Pancreas (tissue), 10 donors: Measurements from ENCODE around the gene FHOD1. TPM values are rescaled to one million over a fixed set of nuclear protein-coding genes. Genes with fewer than 3 reads are reported as not detected.

Source experiments
- ATAC-seq, 4 donors: fragments of 200-7000 bp; cut with Tn5 transposase; one replicate each; pipeline versions ENCODE4 v1.8.0 to v1.9.1; 2020; ENCODE audit warnings: mild to moderate bottlenecking in 4 of 4, moderate library complexity in 4 of 4
- DNase-seq, 6 donors: peaks; one replicate each; pipeline ENCODE4 v3.0.0-alpha.2; 2020
- FAIRE-seq: peaks from 2 replicates; lab custom pipeline; 2012; peaks lifted over from hg19 to GRCh38; lab: Jason Lieb, UNC
- H3K27ac ChIP-seq, 4 donors: fragments of 200-600 bp; sonication (generic); 1 replicate in 3 of 4; 2 replicates in 1 of 4; pipeline versions ENCODE4 v1.5.0 to v1.8.0; 2020
- H3K27me3 ChIP-seq, 4 donors: fragments of 200-600 bp; one replicate each; pipeline ENCODE4 v1.8.0; 2021
- H3K36me3 ChIP-seq, 3 donors: fragments of 200-600 bp; sonication (generic) in 1 of 3; one replicate each; pipeline versions ENCODE4 v1.5.0 to v1.8.0; 2020 to 2021
- H3K4me1 ChIP-seq, 3 donors: fragments of 200-600 bp; one replicate each; pipeline ENCODE4 v1.8.0; 2021
- H3K4me3 ChIP-seq, 4 donors: fragments of 200-600 bp; sonication (generic) in 2 of 4; one replicate each; pipeline versions ENCODE4 v1.5.0 to v1.8.0; 2020 to 2021
- H3K9me3 ChIP-seq, 4 donors: fragments of 200-600 bp; one replicate each; pipeline ENCODE4 v1.8.0; 2021
- CTCF ChIP-seq, 4 donors: fragments of 200-600 bp; sonication (generic) in 3 of 4; IDR thresholded peaks; one replicate each; pipeline versions ENCODE4 v1.5.0 to v1.8.0; 2021; ENCODE audit warnings: antibody characterized with exemption in 4 of 4
- WGBS, 2 donors: extraction: QIAGEN DNeasy Blood & Tissue Kit; methylation state at CpG; one replicate each; pipeline ENCODE4 v1.1.7; 2013; 5-methylcytosine and 5-hydroxymethylcytosine counted together
- intact Hi-C, 3 donors: fragments of 100-400 bp; cut with DNase I; formaldehyde crosslinking; loops; one replicate each; pipeline versions ENCODE4 v1.11.1 to v1.14.2; 2022
- polyA plus RNA-seq, 2 donors: library from polyadenylated mRNA; stranded (reverse); fragments of 200-250 nt; gene quantifications; one replicate each; pipeline ENCODE4 v1.2.3, GENCODE V29; 2013
- total RNA-seq, 6 donors: library from RNA; stranded (reverse); fragmentation: NEBNext Ultra II Directional in 4 of 6; extraction: Animal tissue kit (Norgen Biotek cat#: 25700) in 4 of 6; gene quantifications; one replicate each; pipeline versions ENCODE4 v1.2.1 to v1.2.4, GENCODE V29; 2021 to 2023
- donor health status: healthy with polysubstance abuse.
- donor health status: DM: no; HTN: no; CAD: no; lungs with moderate emphysema.
- donor health status: DM: no; HTN: no; CAD: no.
- donor health status: control.
- donor health status: control.
- donor health status: Bipolar disorder and iron deficiency.
- donor health status: DM: yes; HTN: yes; CAD: no.
- donor health status: DM: no; HTN: no; CAD: no.
- donor health status: DM: no; HTN: no; CAD: no.
- donor health status: DM: yes; HTN: yes; CAD: no.

Gene FHOD1
- total and polyA plus RNA-seq, 8 donors, result 7.8 to 41.2 (median 11.3) TPM

- ATAC-seq (peak; percentile 30 to 51 (median 43)), DNase-seq (peak in 2 of 6 donors; percentile 63 to 75), FAIRE-seq (no peak)
- peak overlapping the region; percentile 60 to 77 (median 66) for H3K4me3 ChIP-seq
- no peaks in the 10 kb centered on the region for H3K27me3 ChIP-seq
- H3K9me3 ChIP-seq, result no peaks in the 10 kb centered on the region
- intact Hi-C loops, result no loop called here
- WGBS, 2 donors, result 9 to 12% methylated on average over 22 of the region's 22 CpGs
- peak overlapping the region in 1 of 4 donors; percentile 72 for H3K27ac ChIP-seq
- no peaks in the 10 kb centered on the region for H3K4me1 ChIP-seq
- peaks cover 0 to 50% (median 18%) of the 10 kb centered on the region in 3 donors for H3K36me3 ChIP-seq
- TF ChIP-seq CTCF (IDR thresholded peaks at IDR 0.05), result no peak
Observed at GRCh38 chr16:67199808-67200198, 47.5 kb downstream of the FHOD1 start.

GRCh38 chr16:67199011-67199807 is 48.1 kb downstream of the FHOD1 start, which contains the start of gene ELMO3:
Gene ELMO3 (plus strand): TSS chr16:67199131. CDS start chr16:67199327, 196 bp downstream.
- Histone ChIP-seq H3K27me3 (no peaks in the 10 kb centered on the region), H3K9me3 (no peaks in the 10 kb centered on the region), H3K36me3 (peaks cover 0 to 53% (median 19%) of the 10 kb centered on the region in 3 donors), H3K4me1 (no peaks in the 10 kb centered on the region), H3K27ac (peak within 1 kb of the TSS; percentile 72 to 79 (median 74)), H3K4me3 (peak within 1 kb of the TSS; percentile 60 to 77 (median 66))
- DNase-seq (peak; percentile 72 to 91 (median 82)), FAIRE-seq (no peak), ATAC-seq (peak; percentile 87 to 92 (median 89))
- WGBS, 2 donors, result 11 to 13% methylated on average over 57 to 61 of the region's 61 CpGs
- peak; percentile 40 to 59 (median 52) for TF ChIP-seq CTCF (IDR thresholded peaks at IDR 0.05)
- intact Hi-C loops, result no loop called here

- Histone ChIP-seq H3K27me3 (no peaks in the 10 kb centered on the region), H3K9me3 (no peaks in the 10 kb centered on the region), H3K4me1 (peaks cover 3 to 6% (median 3%) of the 10 kb centered on the region in 3 donors), H3K36me3 (peaks cover 0 to 46% (median 19%) of the 10 kb centered on the region in 3 donors), H3K27ac (peak overlapping the region in 3 of 4 donors; percentile 72 to 77 (median 72)), H3K4me3 (peak overlapping the region in 1 of 4 donors; percentile 69)
- peak; percentile 16 to 48 (median 28) for TF ChIP-seq CTCF (IDR thresholded peaks at IDR 0.05)
- 40 to 44% methylated on average over 11 to 12 of the region's 12 CpGs for WGBS, 2 donors
- FAIRE-seq, result no peak
- intact Hi-C loops, result no loop called here
- peak; percentile 25 to 59 (median 42) for ATAC-seq
- DNase-seq, result peak in 4 of 6 donors; percentile 43 to 76 (median 64)
Observed at GRCh38 chr16:67198238-67198734, 49.0 kb downstream of the FHOD1 start.

GRCh38 chr16:67197704-67198103 is 49.6 kb downstream of the FHOD1 start:
- DNase-seq, result no peak
- Histone ChIP-seq H3K27ac (no peak overlapping the region), H3K36me3 (peaks cover 0 to 40% (median 17%) of the 10 kb centered on the region in 3 donors), H3K9me3 (no peaks in the 10 kb centered on the region), H3K4me1 (peaks cover 8 to 12% (median 8%) of the 10 kb centered on the region in 3 donors), H3K4me3 (no peak overlapping the region), H3K27me3 (no peaks in the 10 kb centered on the region)
- WGBS, 2 donors, result 65 to 69% methylated on average over 6 of the region's 6 CpGs
- intact Hi-C loops, result no loop called here
- no peak for TF ChIP-seq CTCF (IDR thresholded peaks at IDR 0.05)
- ATAC-seq, result no peak
- FAIRE-seq, result no peak
